AG08395 (cell line): ENCODE data around the gene DENND1A.

Experiments used
- DNase-seq: peaks from one replicate; pipeline ENCODE4 v3.0.0; 2012; ENCODE audit warnings: mixed read lengths, low spot score

Gene DENND1A

GRCh38 chr9:123567013-123567412, 362.9 kb downstream of the DENND1A start:
- DNase-seq = no peak

DNA sequence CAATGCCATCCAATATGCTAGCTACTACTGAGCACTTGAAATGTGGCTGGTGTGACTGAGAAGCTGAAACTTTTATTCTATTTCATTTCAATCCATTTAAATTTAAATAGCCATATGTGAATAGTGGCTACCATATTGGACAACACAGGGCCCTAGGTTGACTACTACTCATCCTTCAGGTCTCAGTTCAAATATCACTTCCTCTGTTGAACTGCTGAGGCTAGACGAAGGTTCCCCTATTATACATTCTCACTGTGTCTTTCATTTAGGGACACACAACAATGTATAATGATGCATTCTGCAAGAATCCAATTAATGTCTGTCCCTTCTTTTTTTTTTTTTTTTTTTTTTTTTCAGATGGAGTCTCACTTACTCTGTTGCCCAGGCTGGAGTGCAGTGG, 365.3 kb downstream of the DENND1A start:
- DNase-seq = no peak

GRCh38 chr9:123562844-123563346, 367.0 kb downstream of the DENND1A start:
- DNase-seq = peak; percentile 92

GRCh38 chr9:123561046-123561445, 368.9 kb downstream of the DENND1A start:
- DNase-seq = no peak

GRCh38 chr9:123556464-123557435, 373.2 kb downstream of the DENND1A start:
- DNase-seq = no peak

GRCh38 chr9:123555646-123556045, 374.3 kb downstream of the DENND1A start:
- no peak for DNase-seq

- no peak for DNase-seq
Observed at GRCh38 chr9:123552530-123552929, 377.4 kb downstream of the DENND1A start.

DNA sequence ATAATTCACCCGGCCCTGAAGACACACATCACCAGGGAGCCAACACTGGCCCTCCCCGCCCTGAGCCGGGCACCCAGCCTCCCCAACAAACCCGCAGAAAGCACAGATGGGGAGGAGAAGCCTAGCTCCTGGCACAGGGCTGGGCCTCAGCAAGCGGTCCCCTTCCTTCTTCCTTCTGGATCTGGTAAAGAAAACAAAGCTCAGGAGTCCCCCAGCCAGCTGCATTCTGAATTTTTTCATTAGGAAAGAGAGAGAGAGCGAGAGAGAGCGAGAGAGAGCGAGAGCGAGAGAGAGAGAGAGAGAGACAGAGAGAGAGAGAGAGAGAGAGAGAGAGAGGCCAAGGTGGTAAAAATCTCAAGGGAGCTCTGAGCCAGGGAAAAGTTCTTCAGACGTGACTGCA, 378.2 kb downstream of the DENND1A start:
- no peak for DNase-seq

DNA sequence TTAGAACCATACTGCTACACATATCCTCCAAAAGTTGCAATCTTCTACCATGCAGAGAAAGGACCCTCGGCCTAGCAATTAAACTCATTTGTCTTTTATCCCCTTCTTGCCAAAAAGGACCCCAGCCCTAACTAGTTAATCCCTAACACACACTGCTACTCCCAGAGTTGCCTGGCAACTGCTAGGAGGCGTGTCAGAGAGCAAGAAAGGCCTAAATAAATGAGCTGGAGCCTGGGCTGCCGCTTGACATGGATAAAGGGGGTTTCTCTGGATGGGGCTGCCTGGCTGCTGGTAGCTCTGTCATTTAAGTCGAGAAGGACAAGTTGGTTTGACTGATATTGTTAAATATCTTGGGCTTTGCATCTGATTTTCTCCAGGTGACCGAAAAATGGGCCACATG, 379.1 kb downstream of the DENND1A start:
- no peak for DNase-seq

DNA sequence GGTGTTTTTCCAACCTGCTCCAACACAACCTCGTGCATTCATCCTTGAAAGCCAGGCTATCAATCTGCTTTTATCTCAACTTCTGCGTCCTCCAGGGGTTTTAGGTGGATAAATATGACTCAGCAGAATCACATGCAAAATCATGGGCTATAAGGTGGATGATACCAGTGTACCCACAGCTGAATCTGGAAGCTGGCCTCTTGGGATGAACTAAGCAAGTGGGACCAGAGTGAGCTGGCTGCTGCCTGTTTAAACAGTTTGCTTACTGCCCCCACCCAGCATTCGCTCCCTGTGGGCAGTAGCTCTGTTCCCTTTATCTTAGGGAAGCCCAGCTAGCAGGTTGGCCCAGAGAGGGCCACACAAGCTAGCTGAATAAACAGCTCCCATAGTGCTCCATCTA, 379.9 kb downstream of the DENND1A start:
- DNase-seq = no peak

DNA sequence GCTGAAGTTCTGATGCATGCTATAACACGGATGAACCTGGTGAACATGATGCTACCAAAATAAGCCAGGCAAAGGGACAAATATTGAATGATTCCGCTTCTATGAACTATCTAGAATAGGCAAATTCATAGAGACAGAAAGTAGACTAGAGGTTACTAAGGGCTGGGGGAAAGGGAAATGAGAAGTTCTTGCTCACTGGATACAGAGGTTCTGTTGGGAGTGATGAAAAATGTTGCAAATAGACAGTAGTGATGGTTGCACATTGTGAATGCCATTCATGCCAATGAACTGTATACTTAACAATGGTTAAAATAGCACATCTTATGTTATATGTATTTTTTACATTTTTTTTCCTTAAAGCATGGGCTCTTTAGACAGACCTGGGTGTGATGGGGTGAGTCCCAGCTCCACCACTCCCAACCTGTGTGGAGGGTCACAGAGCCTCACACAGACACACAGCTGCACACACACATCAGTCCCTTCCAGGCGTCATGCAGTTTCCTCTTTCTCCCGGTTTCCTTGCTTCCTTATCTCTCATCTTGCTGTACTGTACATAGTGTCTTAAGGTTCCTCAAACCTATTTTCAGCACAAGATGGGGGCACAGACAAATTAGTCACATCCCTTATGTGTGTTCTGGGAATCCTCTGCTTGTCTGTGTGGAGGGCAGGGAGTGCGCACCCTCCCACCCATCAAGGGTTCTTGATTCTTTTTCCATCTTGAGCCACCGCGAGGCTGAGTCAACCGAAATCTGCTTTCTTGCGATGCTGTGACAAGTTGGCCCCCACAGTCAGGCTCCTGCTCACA, 381.0 kb downstream of the DENND1A start:
- DNase-seq = no peak

- peak; percentile 66 for DNase-seq
Observed at GRCh38 chr9:123544007-123544827, 385.7 kb downstream of the DENND1A start.

DNA sequence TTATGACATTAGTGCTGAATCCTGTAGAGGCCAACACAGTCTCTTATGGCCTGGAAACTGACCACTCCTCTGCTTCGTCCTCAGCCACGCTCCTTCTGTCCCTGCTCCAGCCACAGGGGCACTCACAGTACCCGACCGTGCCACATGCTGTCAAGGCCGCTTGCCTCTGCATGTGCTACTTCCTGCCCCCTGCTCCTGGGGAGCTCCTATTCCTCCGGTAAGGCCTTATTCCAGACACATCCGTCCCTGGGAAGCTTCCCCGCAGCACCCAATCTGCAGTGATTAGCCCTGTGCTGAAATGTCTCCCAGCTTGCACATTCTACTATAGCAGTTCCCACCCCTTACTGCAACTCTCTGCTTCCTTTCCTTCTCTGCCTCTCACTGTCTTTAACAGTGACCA, 386.4 kb downstream of the DENND1A start:
- DNase-seq = no peak

- DNase-seq = no peak
Observed at GRCh38 chr9:123542435-123543225, 387.3 kb downstream of the DENND1A start.

GRCh38 chr9:123541411-123541810, 388.5 kb downstream of the DENND1A start:
- DNase-seq = peak; percentile 6

DNA sequence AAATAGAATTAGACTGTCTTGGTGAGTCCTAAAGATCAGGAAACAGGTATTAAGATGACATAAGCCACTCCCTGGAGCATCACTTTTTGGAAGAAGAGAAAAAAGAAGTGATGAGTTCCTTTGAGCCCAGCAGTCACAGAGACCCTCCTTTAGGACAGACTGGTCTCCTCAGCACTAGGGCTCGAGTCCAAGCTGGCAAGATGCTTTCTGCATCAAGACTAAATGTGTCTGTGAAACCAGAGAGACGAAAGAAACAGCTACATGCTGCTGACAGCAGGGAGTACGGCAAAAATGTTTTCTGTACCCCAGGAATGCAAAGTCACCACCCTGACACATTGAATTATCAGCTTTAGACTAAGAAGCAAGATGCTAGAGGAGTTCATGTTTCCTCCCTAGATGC, 389.5 kb downstream of the DENND1A start:
- DNase-seq = no peak

DNA sequence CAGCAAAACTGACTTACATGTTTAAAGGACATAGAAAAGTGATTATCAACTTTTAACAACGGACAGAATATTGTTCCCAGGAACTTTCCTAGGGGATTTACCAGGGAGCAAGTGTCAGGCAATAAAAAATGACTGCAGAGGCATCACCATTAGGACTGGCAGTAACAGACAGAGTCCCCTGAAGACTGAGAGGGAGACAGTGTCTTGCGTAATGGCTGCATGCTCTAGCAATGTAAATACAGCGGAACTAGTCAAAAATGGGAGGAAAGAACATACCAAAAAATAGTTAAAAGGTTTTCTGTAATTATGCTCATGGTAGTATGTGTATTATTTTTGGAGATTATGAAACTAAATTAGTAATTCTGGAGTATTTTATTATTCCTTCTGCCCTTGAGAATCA, 392.1 kb downstream of the DENND1A start:
- DNase-seq = no peak

DNA sequence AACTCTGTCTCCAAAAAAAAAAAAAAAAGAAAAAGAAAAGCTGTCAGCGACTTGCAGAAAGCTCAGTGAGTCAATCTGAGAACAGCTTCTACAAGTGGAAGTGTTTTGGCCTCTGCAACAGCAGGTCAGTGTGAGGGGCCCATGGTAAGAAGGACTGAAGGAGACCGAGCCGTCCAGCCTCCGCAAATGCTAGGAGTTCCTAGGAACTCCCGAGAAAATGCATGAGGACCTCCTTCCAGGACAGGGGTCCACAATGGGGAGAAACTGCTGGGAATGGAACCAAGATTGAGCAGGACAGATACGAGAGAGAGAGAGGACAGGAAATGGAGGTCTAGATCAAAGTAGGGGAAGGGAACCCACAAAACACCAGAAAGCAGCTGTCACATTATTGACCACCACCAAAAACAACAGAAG, 393.5 kb downstream of the DENND1A start:
- no peak for DNase-seq

DNA sequence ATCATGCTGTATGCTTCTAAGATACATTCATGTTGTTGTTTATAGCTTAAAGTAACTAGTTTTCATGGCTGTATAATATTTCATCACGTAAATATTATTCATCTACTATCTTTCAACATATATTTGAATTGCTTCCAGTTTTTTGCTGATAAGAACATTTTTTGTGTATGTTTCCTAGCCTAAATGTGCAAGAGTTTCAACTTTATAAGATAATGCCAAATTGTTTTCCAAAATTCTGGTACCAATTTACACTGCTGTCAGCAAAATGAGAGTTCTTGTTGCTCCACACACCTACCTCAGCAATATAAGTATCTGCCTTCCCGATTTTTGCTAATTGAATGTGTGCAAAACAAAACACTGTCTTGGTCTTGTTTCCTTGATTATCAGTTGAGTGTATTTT, 395.6 kb downstream of the DENND1A start:
- no peak for DNase-seq

- DNase-seq = no peak
Observed at GRCh38 chr9:123530244-123530643, 399.7 kb downstream of the DENND1A start.

- DNase-seq = no peak
Observed at GRCh38 chr9:123528501-123528900, 401.4 kb downstream of the DENND1A start.
